ENCODE data around the gene ZFP69.

DNA sequence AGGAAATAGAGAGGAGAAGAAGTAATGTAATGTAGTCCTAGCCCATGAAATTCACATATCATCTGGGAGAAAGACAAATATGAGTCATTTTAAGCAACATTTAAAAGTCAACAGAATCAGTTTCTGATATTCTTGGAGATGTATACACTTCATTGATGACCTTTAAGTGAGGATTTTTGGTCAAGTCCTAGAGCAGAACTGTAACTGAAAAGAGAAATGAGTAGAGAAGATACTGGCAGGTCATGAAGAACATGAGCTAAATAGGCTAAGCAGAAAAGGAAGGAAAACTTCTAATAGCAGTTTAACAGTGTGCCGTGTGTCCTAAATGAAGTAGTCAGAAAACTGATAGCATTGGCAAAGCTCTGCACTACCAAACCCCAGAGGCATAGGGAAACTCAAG is 22.2 kb upstream of the ZFP69 start:
- TF ChIP-seq YY1 (IDR thresholded peaks at IDR 0.05; ENCODE audit: low read depth, low read length) (no peak), SREBF2 (IDR thresholded peaks at IDR 0.05; ENCODE audit: low read length) (no peak), ZNF274 (IDR thresholded peaks at IDR 0.05; ENCODE audit: insufficient read depth, insufficient read length) (no peak), POLR2AphosphoS5 (IDR thresholded peaks at IDR 0.05; ENCODE audit: low read length) (no peak), CEBPB (IDR thresholded peaks at IDR 0.05; ENCODE audit: borderline replicate concordance in 1 of 2, low read depth in 2 of 2, low read length in 2 of 2) (no peak), EZH2 (IDR thresholded peaks at IDR 0.05; ENCODE audit: borderline replicate concordance, control insufficient read depth, low read depth, low read length) (no peak)
- TF ChIP-seq, protein P1, sequence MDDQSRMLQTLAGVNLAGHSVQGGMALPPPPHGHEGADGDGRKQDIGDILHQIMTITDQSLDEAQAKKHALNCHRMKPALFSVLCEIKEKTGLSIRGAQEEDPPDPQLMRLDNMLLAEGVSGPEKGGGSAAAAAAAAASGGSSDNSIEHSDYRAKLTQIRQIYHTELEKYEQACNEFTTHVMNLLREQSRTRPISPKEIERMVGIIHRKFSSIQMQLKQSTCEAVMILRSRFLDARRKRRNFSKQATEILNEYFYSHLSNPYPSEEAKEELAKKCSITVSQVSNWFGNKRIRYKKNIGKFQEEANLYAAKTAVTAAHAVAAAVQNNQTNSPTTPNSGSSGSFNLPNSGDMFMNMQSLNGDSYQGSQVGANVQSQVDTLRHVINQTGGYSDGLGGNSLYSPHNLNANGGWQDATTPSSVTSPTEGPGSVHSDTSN (IDR thresholded peaks at IDR 0.05; ENCODE audit: insufficient replicate concordance, low read depth, low read length), result no peak
- TF ChIP-seq, protein P2, sequence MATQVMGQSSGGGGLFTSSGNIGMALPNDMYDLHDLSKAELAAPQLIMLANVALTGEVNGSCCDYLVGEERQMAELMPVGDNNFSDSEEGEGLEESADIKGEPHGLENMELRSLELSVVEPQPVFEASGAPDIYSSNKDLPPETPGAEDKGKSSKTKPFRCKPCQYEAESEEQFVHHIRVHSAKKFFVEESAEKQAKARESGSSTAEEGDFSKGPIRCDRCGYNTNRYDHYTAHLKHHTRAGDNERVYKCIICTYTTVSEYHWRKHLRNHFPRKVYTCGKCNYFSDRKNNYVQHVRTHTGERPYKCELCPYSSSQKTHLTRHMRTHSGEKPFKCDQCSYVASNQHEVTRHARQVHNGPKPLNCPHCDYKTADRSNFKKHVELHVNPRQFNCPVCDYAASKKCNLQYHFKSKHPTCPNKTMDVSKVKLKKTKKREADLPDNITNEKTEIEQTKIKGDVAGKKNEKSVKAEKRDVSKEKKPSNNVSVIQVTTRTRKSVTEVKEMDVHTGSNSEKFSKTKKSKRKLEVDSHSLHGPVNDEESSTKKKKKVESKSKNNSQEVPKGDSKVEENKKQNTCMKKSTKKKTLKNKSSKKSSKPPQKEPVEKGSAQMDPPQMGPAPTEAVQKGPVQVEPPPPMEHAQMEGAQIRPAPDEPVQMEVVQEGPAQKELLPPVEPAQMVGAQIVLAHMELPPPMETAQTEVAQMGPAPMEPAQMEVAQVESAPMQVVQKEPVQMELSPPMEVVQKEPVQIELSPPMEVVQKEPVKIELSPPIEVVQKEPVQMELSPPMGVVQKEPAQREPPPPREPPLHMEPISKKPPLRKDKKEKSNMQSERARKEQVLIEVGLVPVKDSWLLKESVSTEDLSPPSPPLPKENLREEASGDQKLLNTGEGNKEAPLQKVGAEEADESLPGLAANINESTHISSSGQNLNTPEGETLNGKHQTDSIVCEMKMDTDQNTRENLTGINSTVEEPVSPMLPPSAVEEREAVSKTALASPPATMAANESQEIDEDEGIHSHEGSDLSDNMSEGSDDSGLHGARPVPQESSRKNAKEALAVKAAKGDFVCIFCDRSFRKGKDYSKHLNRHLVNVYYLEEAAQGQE (IDR thresholded peaks at IDR 0.05; ENCODE audit: low read depth, low read length), result no peak
- TF ChIP-seq, protein P3, sequence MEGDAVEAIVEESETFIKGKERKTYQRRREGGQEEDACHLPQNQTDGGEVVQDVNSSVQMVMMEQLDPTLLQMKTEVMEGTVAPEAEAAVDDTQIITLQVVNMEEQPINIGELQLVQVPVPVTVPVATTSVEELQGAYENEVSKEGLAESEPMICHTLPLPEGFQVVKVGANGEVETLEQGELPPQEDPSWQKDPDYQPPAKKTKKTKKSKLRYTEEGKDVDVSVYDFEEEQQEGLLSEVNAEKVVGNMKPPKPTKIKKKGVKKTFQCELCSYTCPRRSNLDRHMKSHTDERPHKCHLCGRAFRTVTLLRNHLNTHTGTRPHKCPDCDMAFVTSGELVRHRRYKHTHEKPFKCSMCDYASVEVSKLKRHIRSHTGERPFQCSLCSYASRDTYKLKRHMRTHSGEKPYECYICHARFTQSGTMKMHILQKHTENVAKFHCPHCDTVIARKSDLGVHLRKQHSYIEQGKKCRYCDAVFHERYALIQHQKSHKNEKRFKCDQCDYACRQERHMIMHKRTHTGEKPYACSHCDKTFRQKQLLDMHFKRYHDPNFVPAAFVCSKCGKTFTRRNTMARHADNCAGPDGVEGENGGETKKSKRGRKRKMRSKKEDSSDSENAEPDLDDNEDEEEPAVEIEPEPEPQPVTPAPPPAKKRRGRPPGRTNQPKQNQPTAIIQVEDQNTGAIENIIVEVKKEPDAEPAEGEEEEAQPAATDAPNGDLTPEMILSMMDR (IDR thresholded peaks at IDR 0.05 in 2 of 3, conservative IDR thresholded peaks at IDR 0.05 in 1 of 3; ENCODE audit: control insufficient read depth in 2 of 3, extremely low read depth in 1 of 3, insufficient read depth in 1 of 3, low read depth in 3 of 3, low read length in 3 of 3), result no peak

Measured in GM12878 (cell line).